MCF 10A (cell line): ENCODE measurements around the gene FAM131C. TPM values are rescaled to one million over a fixed set of nuclear protein-coding genes. Genes with fewer than 3 reads are reported as not detected.

ENCODE experiments used
- BruUV-seq: library from RNA; stranded (reverse); fragments of 400-500 nt; replicated peaks from 2 replicates; lab custom pipeline; 2021; lab: Mats Ljungman, UMichigan
- CTCF ChIA-PET: fragments of 300-600 bp; sonication (Branson Sonifier 250); formaldehyde crosslinking; extraction: SDS; loops from one replicate; lab custom pipeline; 2021; ENCODE audit warnings: antibody characterized with exemption, inconsistent platforms; lab: Yijun Ruan, JAX
- POLR2A ChIA-PET: fragments of 300-600, 350-650 bp; sonication (Branson Sonifier 250); formaldehyde crosslinking; extraction: SDS; loops from one replicate; lab custom pipeline; 2020; ENCODE audit warnings: antibody characterized with exemption, inconsistent platforms; lab: Yijun Ruan, JAX
- DNase-seq: peaks from one replicate; pipeline ENCODE4 v3.0.0-alpha.2; 2018; ENCODE audit not compliant: unreplicated experiment
- H3K27ac Mint-ChIP-seq: one replicate; pipeline ENCODE4 v1.8.0; 2022; ENCODE audit warnings: mild to moderate bottlenecking, low read depth, mixed read lengths; ENCODE audit not compliant: unreplicated experiment
- H3K27me3 Mint-ChIP-seq: one replicate; pipeline ENCODE4 v1.8.0; 2022; ENCODE audit warnings: mixed read lengths; ENCODE audit not compliant: insufficient read depth, unreplicated experiment
- H3K36me3 Mint-ChIP-seq: one replicate; pipeline ENCODE4 v1.8.0; 2022; ENCODE audit warnings: mild to moderate bottlenecking, moderate library complexity, mixed read lengths; ENCODE audit not compliant: insufficient read depth, unreplicated experiment
- H3K4me1 Mint-ChIP-seq: one replicate; pipeline ENCODE4 v1.8.0; 2022; ENCODE audit warnings: mixed read lengths; ENCODE audit not compliant: insufficient read depth, unreplicated experiment
- H3K4me3 Mint-ChIP-seq: one replicate; pipeline ENCODE4 v1.8.0; 2022; ENCODE audit warnings: mild to moderate bottlenecking, moderate library complexity, mixed read lengths; ENCODE audit not compliant: unreplicated experiment
- H3K9me3 Mint-ChIP-seq: one replicate; pipeline ENCODE4 v1.8.0; 2022; ENCODE audit warnings: mixed read lengths; ENCODE audit not compliant: unreplicated experiment
- intact Hi-C: fragments of 100-400 bp; cut with micrococcal nuclease; formaldehyde crosslinking; loops from 2 replicates; pipeline ENCODE4 v1.14.1; 2022
- total RNA-seq: library from RNA; stranded (reverse); gene quantifications from 2 replicates; pipeline ENCODE4 v1.2.3, GENCODE V29; 2022
- TF ChIP-seq, protein P1 (sequence below): fragments of 200-600 bp; IDR thresholded peaks from one replicate; pipeline ENCODE4 v1.8.0; 2022; ENCODE audit warnings: antibody characterized with exemption, mild to moderate bottlenecking; ENCODE audit not compliant: unreplicated experiment

The FAM131C gene
- total RNA-seq, 1 experiment from 2014 or later = not detected

- intact Hi-C loops = no loop called here
- BruUV-seq = no TSS peak
- TF ChIP-seq, protein P1, sequence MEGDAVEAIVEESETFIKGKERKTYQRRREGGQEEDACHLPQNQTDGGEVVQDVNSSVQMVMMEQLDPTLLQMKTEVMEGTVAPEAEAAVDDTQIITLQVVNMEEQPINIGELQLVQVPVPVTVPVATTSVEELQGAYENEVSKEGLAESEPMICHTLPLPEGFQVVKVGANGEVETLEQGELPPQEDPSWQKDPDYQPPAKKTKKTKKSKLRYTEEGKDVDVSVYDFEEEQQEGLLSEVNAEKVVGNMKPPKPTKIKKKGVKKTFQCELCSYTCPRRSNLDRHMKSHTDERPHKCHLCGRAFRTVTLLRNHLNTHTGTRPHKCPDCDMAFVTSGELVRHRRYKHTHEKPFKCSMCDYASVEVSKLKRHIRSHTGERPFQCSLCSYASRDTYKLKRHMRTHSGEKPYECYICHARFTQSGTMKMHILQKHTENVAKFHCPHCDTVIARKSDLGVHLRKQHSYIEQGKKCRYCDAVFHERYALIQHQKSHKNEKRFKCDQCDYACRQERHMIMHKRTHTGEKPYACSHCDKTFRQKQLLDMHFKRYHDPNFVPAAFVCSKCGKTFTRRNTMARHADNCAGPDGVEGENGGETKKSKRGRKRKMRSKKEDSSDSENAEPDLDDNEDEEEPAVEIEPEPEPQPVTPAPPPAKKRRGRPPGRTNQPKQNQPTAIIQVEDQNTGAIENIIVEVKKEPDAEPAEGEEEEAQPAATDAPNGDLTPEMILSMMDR = no peak
- peak; percentile 82 for DNase-seq
- CTCF ChIA-PET = interaction anchor here (0.8 to 0.9 kb wide), 3 partner anchors 43 to 177 kb away, joined by 4 to 6 read pairs (median 5); no protein-coding TSS in a partner anchor
- no peak overlapping the region for H3K27ac Mint-ChIP-seq
- H3K36me3 Mint-ChIP-seq = no peaks in the 10 kb centered on the region
- peaks cover 19% of the 10 kb centered on the region for H3K4me1 Mint-ChIP-seq
- H3K4me3 Mint-ChIP-seq = no peak overlapping the region
- H3K27me3 Mint-ChIP-seq = no peaks in the 10 kb centered on the region
- POLR2A ChIA-PET = no interaction called here
- no peaks in the 10 kb centered on the region for H3K9me3 Mint-ChIP-seq
Measured at GRCh38 chr1:16012590-16013219, 60.7 kb downstream of the FAM131C start.

- intact Hi-C loops = no loop called here
- CTCF ChIA-PET = interaction anchor here (0.7 to 0.9 kb wide), 5 partner anchors 32 to 220 kb away, joined by 3 to 6 read pairs (median 4); partner anchors contain the start of gene CLCNKB
- BruUV-seq = no TSS peak
- H3K27me3 Mint-ChIP-seq = no peaks in the 10 kb centered on the region
- TF ChIP-seq, protein P1 = no peak
- H3K4me3 Mint-ChIP-seq = no peak overlapping the region
- H3K27ac Mint-ChIP-seq = no peak overlapping the region
- DNase-seq = no peak
- POLR2A ChIA-PET = no interaction called here
- no peaks in the 10 kb centered on the region for H3K9me3 Mint-ChIP-seq
- peaks cover 26% of the 10 kb centered on the region for H3K4me1 Mint-ChIP-seq
- no peaks in the 10 kb centered on the region for H3K36me3 Mint-ChIP-seq
Measured at GRCh38 chr1:16011936-16012589, 61.4 kb downstream of the FAM131C start.

DNA sequence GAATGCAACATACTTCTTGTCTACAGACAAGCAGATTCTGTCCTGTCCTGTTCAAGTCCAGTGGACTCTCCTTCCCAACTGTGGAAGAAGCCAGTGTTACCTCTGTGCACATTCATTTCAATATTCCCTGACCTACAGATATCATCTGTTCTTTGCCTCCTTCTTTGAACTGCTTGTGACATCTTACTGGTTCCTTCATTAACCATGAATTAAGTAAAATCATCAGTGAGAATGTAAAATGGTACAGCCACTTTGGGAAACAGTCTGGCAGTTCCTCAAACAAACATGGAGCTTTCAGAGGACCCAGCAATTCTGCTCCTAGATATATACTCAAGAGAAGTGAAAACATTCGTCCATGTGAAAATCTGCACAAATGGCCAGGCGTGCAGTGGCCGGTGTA is 62.6 kb downstream of the FAM131C start:
- TF ChIP-seq, protein P1 = no peak
- Mint-ChIP-seq H3K4me3 (no peak overlapping the region), H3K36me3 (no peaks in the 10 kb centered on the region), H3K9me3 (no peaks in the 10 kb centered on the region), H3K27ac (no peak overlapping the region), H3K27me3 (no peaks in the 10 kb centered on the region), H3K4me1 (peaks cover 23% of the 10 kb centered on the region)
- DNase-seq = no peak
- POLR2A ChIA-PET = no interaction called here
- intact Hi-C loops = no loop called here
- BruUV-seq = no TSS peak
- CTCF ChIA-PET = interaction anchor here (0.6 to 4.1 kb wide), 5 partner anchors 14 to 436 kb away, joined by 3 to 45 read pairs (median 5); no protein-coding TSS in a partner anchor

GRCh38 chr1:16009678-16010077 is 63.8 kb downstream of the FAM131C start:
- H3K27me3 Mint-ChIP-seq = no peaks in the 10 kb centered on the region
- H3K9me3 Mint-ChIP-seq = no peaks in the 10 kb centered on the region
- TF ChIP-seq, protein P1 = no peak
- no peak overlapping the region for H3K4me3 Mint-ChIP-seq
- intact Hi-C loops = loop anchor here (1.0 to 10.0 kb wide), 4 partner anchors 24 to 355 kb away; partner anchors contain the start of gene SZRD1
- DNase-seq = no peak
- peaks cover 15% of the 10 kb centered on the region for H3K4me1 Mint-ChIP-seq
- no peaks in the 10 kb centered on the region for H3K36me3 Mint-ChIP-seq
- H3K27ac Mint-ChIP-seq = no peak overlapping the region
- BruUV-seq = no TSS peak
- POLR2A ChIA-PET = no interaction called here
- CTCF ChIA-PET = interaction anchor here (0.5 to 4.1 kb wide), 28 partner anchors 9 to 352 kb away, joined by 3 to 45 read pairs (median 4); partner anchors contain the start of genes FAM131C and HSPB7
